ENCODE data around the gene ATP5F1E. TPM values are rescaled to one million over a fixed set of nuclear protein-coding genes. Genes with fewer than 3 reads are reported as not detected.

Gene ATP5F1E
- total RNA-seq, 4 donors from 2014 or later = 7.2 to 33.0 (median 25.8) TPM

GRCh38 chr20:58990651-58991445 lies 41.3 kb downstream of the ATP5F1E start:
- Histone ChIP-seq H3K4me3 (no peak overlapping the region), H3K27me3 (no peaks in the 10 kb centered on the region), H3K9me3 (no peaks in the 10 kb centered on the region), H3K4me1 (no peaks in the 10 kb centered on the region), H3K27ac (no peak overlapping the region), H3K36me3 (peaks cover 0 to 69% (median 29%) of the 10 kb centered on the region in 4 donors)
- WGBS, 2 donors (ENCODE audit: low coverage in 1 of 2) = 90 to 92% methylated on average over 2 to 14 of the region's 14 CpGs
- DNase-seq = no peak
- intact Hi-C loops (cut with DNase I; ENCODE audit: low total_unique reads) (no loop called here), in situ Hi-C loops (cut with MboI; ENCODE audit: low pct_ligation_motif_present in 1 of 4, low pct_unique_long_range_greater_than_20kb in 1 of 4, low sequenced_read_pairs in 3 of 4) (no loop called here)
- TF ChIP-seq CTCF (IDR thresholded peaks at IDR 0.05) (no peak), EP300 (IDR thresholded peaks at IDR 0.05; ENCODE audit: low read depth) (no peak), POLR2A (IDR thresholded peaks at IDR 0.05) (no peak), POLR2AphosphoS5 (IDR thresholded peaks at IDR 0.05) (no peak)

GRCh38 chr20:58989196-58989595 lies 42.9 kb downstream of the ATP5F1E start:
- TF ChIP-seq POLR2AphosphoS5 (IDR thresholded peaks at IDR 0.05) (no peak), EP300 (IDR thresholded peaks at IDR 0.05; ENCODE audit: low read depth) (no peak), CTCF (IDR thresholded peaks at IDR 0.05) (no peak), POLR2A (IDR thresholded peaks at IDR 0.05) (no peak)
- in situ Hi-C loops (cut with MboI; ENCODE audit: low pct_ligation_motif_present in 1 of 4, low pct_unique_long_range_greater_than_20kb in 1 of 4, low sequenced_read_pairs in 3 of 4) = loop anchor here in 1 of 4 donors (10.0 kb wide), 2 partner anchors 84 to 236 kb away; no protein-coding TSS in a partner anchor
- peaks cover 0 to 64% (median 25%) of the 10 kb centered on the region in 4 donors for H3K36me3 ChIP-seq
- no peak overlapping the region for H3K4me3 ChIP-seq
- H3K9me3 ChIP-seq = no peaks in the 10 kb centered on the region
- peaks cover 0 to 7% (median 1%) of the 10 kb centered on the region in 4 donors for H3K4me1 ChIP-seq
- 94 to 96% methylated on average over 5 to 10 of the region's 10 CpGs for WGBS, 2 donors (ENCODE audit: low coverage in 1 of 2)
- no peak for DNase-seq
- H3K27me3 ChIP-seq = no peaks in the 10 kb centered on the region
- no peak overlapping the region for H3K27ac ChIP-seq
- intact Hi-C loops (cut with DNase I; ENCODE audit: low total_unique reads) = loop anchor here (10.0 kb wide), 1 partner anchor 94 kb away; no protein-coding TSS in a partner anchor

- Histone ChIP-seq H3K27ac (no peak overlapping the region), H3K4me1 (peaks cover 0 to 11% (median 6%) of the 10 kb centered on the region in 4 donors), H3K9me3 (no peaks in the 10 kb centered on the region), H3K4me3 (no peak overlapping the region), H3K36me3 (peaks cover 0 to 63% (median 25%) of the 10 kb centered on the region in 4 donors), H3K27me3 (no peaks in the 10 kb centered on the region)
- intact Hi-C loops (cut with DNase I; ENCODE audit: low total_unique reads) = loop anchor here (10.0 kb wide), 1 partner anchor 94 kb away; no protein-coding TSS in a partner anchor
- in situ Hi-C loops (cut with MboI; ENCODE audit: low pct_ligation_motif_present in 1 of 4, low pct_unique_long_range_greater_than_20kb in 1 of 4, low sequenced_read_pairs in 3 of 4) = loop anchor here in 1 of 4 donors (10.0 kb wide), 2 partner anchors 84 to 236 kb away; no protein-coding TSS in a partner anchor
- DNase-seq = no peak
- WGBS, 2 donors (ENCODE audit: low coverage in 1 of 2) = 91 to 96% methylated on average over 5 to 6 of the region's 6 CpGs
- TF ChIP-seq CTCF (IDR thresholded peaks at IDR 0.05) = no peak
- TF ChIP-seq POLR2AphosphoS5 (IDR thresholded peaks at IDR 0.05) = no peak
- no peak for TF ChIP-seq POLR2A (IDR thresholded peaks at IDR 0.05)
- no peak for TF ChIP-seq EP300 (IDR thresholded peaks at IDR 0.05; ENCODE audit: low read depth)
These were observed 43.6 kb downstream of the ATP5F1E start for GRCh38 chr20:58988565-58988882.

GRCh38 chr20:58987790-58988564 lies 44.2 kb downstream of the ATP5F1E start:
- no peak for DNase-seq
- TF ChIP-seq EP300 (IDR thresholded peaks at IDR 0.05; ENCODE audit: low read depth) (no peak), POLR2AphosphoS5 (IDR thresholded peaks at IDR 0.05) (no peak), CTCF (IDR thresholded peaks at IDR 0.05) (no peak), POLR2A (IDR thresholded peaks at IDR 0.05) (no peak)
- intact Hi-C loops (cut with DNase I; ENCODE audit: low total_unique reads) = loop anchor here (10.0 kb wide), 1 partner anchor 93 kb away; no protein-coding TSS in a partner anchor
- Histone ChIP-seq H3K27me3 (no peaks in the 10 kb centered on the region), H3K4me1 (peaks cover 0 to 14% (median 8%) of the 10 kb centered on the region in 4 donors), H3K9me3 (no peaks in the 10 kb centered on the region), H3K27ac (no peak overlapping the region), H3K36me3 (peaks cover 0 to 57% (median 22%) of the 10 kb centered on the region in 4 donors), H3K4me3 (no peak overlapping the region)
- in situ Hi-C loops (cut with MboI; ENCODE audit: low pct_ligation_motif_present in 1 of 4, low pct_unique_long_range_greater_than_20kb in 1 of 4, low sequenced_read_pairs in 3 of 4) = loop anchor here in 1 of 4 donors (10.0 kb wide), 2 partner anchors 83 to 237 kb away; no protein-coding TSS in a partner anchor
- WGBS, 2 donors (ENCODE audit: low coverage in 1 of 2) = 86 to 93% methylated on average over 3 to 9 of the region's 9 CpGs

Measured in transverse colon (tissue), 4 donors.